ENCODE data around the gene IFI30.
"Not testable (repeated sequence)": the region's sequence is repeated elsewhere in the genome, so short reads cannot be mapped to it uniquely, and the experiment has no call there.

The IFI30 gene

DNA sequence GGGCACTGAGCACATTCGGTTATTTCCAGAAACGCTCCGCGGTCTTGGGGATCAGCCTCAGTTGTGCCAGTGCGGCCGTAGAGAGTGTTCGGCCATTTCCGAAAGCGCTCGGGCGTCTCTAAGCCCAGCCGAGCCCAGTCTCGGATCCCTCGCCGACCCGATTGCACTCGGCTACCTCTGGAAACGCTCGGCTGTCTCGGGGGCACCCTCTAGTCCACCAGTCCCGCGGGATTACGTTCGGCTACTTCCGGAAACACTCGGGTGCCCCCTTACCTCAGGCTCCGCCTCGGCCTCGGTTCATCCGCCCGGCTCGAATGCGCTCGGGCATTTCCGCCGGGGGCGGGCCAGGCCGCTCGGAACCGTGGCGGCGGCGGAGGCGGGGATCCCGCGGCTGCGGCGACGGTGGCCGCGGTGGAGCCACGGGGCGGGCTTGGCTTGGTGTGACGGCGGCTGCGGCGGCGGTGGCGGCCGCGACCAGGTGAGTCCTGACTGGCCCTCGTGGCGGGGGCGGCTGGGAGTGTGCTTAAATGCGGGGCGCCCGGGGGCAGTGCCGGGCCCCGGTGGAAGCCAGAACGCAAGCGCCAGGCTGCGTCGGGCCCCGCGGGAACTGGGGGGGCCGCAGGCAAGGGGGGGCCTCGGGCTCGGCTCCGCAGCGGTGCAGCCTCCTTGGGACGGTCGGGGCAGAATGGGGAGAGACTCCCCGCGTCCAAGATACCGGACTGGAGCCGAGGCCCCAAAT is 20.6 kb upstream of the IFI30 start, which contains the start of gene PIK3R2:
TSS of gene PIK3R2 (plus strand) at position 347 of the 739 bp plus-strand sequence. CDS start 2,717 bp downstream, outside the sequence.
- peak; percentile 100 for DNase-seq (ENCODE audit: low read depth in 2 of 2)

DNA sequence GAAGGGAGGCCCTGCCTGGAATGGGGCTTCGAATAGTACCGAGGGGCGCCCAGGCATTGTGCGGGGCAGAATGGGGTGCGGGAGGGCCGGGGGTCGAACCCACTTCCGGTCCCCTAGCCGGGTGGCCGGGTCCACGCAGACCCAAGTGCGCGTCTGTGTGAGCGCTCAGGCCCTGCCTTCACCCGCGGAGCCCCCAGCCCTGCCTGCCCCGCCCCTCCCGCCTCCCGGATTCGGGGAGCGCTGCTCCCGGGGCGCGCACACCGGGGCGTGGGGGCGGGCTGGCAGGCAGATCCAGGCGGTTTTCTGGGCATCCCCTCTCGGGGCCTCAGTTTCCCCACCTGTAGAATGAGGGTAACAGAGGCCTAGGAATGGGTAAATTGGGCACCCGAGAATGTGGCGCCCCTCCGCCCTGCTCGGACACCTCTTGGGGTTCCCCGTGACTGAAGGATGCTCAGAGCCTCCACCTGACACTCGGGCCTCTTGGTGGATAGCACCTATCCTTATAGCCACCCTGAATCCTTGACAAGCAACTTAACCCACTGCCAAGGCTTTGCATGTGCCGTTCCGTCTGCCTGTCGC is 20.0 kb upstream of the IFI30 start:
- DNase-seq (ENCODE audit: low read depth in 2 of 2), result no peak

DNA sequence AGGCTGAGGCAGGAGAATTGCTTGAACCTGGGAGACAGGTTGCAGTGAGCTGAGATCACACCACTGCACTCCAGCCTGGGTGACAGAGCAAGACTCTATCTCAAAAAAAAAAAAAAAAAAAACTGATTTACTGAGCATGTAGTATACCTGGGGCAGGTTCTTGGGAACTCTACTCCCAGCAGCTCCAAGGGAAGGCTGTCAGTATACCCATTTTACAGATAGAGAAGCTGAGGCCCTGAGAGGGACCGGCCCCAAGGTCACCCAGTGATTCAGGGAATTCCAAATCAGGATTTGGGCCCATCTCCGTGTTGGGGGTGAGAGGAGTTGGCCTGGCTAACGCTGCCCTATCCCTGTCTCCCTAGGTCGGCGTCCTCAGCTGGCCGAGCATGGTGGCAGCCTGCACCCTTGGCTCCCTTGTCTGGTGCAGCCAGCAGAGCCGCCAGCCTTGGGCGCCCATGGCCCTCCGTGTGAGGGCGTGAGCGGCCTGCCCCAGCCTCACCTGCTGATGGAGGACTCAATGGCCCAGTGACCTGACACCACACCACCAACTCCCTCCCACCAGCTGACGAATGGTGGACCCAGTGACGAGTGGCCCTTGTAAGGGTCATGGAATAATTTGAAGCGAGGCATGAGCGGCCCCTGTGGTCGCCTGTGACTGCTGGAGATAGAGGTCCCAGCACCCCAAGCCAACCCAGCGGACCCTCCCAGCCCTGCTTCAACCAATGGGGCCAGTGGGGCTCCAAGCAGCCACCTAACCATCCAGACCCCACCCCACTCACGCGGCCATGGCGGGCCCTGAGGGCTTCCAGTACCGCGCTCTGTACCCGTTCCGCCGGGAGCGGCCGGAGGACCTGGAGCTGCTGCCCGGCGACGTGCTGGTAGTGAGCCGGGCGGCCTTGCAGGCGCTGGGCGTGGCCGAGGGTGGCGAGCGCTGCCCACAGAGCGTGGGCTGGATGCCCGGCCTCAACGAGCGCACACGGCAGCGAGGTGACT is 18.2 kb upstream of the IFI30 start:
- no peak for DNase-seq (ENCODE audit: low read depth in 2 of 2)

DNA sequence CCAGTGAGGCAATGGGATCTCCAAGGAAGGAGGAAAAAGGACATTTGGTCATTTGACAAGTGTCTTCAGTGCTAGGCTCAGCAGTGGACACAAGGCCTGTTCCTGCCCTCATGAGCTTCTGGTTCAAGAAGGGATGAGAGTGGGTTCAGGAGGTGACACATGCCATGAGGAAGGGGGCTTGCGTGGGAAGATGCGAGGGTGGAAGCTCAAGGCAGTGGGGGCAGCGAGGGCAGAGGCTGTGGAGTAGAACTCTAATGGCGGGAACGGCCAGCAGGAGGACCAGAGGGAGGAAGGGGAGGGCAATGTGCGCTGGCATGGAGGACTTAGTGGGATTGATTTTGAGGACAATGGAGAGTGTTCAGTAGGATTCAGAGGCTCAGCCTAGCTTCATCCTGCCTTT is 17.3 kb upstream of the IFI30 start:
- DNase-seq (ENCODE audit: low read depth in 2 of 2), result no peak

DNA sequence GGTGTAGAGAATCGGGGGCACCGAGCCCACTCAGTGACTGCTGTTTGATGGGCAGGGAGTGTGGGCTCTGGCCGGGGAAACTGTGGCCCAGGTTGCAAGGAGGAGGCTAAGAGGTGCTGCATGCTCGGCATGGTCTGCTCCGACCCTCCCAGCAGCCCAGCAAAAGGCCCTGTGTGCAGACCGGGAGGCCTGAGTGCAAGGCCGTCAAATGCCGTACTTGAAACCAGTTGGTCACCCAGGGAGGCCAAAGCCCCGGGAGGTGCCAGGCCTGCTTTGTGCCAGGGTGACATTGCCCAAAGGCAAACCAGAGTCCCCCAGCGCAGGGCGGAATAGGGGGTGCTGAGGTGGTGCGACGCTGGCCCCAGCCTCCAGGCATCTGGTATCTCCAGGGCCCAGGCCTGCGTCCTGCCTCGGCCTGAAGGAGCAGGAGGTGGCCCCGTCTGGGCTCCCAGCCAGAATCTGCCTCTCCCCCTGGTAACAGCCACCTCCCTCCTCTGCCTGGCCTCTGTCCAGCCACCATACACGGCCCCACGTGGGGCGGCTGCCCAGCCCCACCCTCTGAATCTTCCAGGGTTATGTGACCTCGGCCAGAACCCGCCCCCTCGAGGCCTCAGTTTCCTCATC is 16.7 kb upstream of the IFI30 start:
- DNase-seq (ENCODE audit: low read depth in 2 of 2), result no peak

DNA sequence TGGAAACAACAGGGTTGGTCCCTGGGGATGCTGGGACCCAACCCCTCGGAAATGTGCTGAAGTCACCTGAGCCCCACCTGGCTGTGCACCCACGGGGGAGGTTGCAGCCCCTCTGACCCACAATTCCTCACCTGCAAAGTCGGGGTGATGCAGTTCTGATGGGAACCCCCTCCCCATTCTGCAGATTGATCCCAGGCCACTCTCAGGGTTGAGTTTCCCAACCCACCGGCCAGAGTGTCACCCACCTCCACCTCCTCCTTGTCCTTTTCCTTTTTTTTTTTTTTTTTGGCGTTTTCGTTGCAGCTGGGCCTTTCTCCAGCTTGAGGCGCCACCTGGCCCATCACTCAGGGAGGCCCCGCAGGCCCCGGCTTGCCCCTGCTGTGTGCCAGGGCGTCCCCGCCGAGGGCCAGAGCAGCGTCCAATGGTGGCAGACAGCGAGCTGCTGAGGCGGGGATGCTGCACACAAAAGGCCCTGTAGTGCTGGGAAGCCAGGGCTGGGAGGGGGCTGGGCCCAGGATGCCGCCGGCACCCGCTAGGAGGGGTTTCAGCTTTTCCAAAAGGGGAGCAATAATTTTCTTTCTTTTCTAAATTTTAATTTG is 16.0 kb upstream of the IFI30 start:
- DNase-seq (ENCODE audit: low read depth in 2 of 2), result no peak

DNA sequence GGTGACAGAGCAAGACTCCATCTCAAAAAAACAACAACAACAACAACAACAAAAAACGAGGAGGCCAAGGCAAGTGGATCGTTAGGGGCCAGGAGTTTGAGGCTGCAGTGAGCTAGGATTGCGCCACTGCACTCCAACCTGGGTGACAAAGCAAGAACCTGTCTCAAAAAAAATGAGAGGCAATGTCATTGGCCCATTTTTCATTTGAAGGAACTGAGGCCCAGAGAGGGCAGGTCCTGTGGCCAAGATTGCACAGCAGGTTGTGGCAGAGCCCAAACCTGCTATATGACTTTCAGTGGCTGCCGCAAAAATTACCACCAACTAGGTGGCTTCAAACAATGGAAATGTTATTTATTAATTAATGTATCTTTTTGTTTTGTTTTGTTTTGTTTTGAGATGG is 15.1 kb upstream of the IFI30 start:
- no peak for DNase-seq (ENCODE audit: low read depth in 2 of 2)

DNA sequence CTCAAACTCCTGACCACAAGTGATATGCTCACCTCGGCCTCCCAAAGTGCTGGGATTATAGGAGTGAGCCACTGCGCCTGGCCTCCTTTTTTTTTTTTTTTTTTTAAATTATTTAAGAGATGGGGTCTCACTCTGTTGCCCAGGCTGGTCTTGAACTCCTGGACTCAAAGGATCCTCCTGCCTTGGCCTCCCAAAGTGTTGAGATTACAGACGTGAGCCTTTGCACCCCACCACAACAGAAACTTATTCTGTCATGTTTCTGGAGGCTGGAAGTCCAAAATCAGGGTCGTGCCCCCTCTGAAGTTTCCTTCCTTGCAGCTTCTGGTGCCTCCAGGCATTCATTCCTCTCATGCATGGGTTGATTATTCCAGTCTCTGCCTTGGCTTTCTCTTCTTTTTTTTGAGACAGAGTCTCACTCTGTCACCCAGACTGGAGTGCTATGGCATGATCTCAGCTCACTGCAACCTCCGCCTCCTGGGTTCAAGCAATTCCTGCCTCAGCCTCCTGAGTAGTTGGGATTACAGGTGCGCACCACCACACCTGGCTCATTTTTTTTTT is 14.5 kb upstream of the IFI30 start:
- DNase-seq (ENCODE audit: low read depth in 2 of 2), result not testable (repeated sequence)

DNA sequence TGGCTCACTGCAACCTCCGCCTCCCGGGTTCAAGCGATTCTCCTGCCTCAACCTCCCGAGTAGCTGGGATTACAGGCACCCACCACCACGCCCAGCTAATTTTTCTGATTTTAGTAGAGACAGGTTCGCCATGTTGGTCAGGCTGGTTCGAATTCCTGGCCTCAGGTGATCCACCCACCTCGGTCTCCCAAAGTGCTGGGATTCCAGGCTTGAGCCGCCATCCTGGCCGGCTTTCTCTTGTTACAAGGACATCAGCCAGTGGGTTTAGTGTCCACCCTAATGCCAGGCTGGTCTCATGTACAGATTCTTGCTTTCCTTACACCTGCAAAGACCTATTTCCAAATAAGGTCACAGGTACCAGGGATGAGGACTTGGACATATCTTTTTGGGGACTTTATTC is 13.8 kb upstream of the IFI30 start:
- DNase-seq (ENCODE audit: low read depth in 2 of 2), result no peak

DNA sequence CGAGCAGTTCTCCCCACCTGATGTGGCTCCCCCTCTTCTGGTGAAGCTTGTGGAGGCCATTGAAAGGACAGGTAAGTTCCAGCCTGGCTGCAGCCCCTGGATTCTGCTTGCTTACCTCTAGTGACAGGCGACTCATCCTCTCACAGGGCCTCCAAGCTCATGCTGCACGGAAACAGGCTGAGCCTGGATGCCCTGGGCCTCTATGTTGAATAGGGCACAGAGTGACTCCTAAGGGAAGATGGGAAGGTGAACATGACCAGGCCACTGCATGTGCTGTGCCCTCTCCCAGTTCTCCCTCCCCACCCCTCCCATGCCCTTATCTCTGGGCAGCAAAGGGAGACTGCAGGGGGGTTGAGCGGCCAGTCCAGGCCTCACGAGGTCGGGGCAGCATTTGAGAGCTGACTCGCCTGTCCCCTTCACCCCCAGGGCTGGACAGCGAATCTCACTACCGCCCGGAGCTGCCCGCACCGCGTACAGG is 13.1 kb upstream of the IFI30 start:
- no peak for DNase-seq (ENCODE audit: low read depth in 2 of 2)

DNA sequence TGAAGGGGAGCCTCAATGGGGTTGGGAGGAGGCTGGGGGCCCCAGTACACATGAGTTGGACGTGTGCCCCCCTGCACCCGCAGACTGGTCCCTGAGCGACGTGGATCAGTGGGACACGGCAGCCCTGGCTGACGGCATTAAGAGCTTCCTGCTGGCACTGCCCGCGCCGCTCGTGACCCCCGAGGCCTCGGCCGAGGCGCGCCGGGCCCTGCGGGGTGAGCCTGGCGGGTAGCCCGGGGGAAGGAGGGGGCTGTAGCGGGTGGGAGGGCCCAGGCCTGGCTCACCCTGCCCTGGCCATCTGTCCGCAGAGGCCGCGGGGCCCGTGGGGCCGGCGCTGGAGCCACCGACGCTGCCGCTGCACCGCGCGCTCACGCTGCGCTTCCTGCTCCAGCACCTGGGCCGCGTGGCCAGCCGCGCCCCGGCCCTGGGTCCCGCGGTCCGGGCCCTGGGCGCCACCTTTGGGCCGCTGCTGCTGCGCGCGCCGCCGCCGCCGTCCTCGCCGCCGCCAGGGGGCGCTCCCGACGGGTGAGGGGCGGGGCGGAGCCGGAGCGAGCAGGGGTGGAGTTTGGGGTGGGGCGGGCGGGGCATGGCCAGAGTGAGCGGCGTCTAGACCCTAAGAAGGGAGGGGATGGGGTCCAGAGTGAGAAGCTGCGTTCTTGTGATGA is 12.5 kb upstream of the IFI30 start:
- DNase-seq (ENCODE audit: low read depth in 2 of 2), result peak; percentile 53 to 73

DNA sequence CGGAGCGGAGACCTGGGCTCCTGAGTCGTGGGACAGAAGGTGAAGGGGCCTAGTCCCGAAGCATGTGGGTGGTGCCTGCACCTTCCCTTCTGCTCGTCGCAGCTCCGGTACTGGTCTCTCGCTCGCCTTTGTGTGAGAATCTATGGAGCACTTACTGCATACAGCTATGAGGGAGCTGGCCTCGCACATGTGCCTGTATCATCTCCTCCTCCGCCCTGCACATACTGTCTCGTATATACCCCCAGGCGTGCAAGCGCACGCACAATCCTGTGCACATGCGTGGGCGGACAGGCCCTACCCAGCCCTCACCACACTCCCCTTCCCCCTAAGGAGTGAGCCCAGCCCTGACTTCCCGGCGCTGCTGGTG is 12.0 kb upstream of the IFI30 start:
- DNase-seq (ENCODE audit: low read depth in 2 of 2), result no peak

DNA sequence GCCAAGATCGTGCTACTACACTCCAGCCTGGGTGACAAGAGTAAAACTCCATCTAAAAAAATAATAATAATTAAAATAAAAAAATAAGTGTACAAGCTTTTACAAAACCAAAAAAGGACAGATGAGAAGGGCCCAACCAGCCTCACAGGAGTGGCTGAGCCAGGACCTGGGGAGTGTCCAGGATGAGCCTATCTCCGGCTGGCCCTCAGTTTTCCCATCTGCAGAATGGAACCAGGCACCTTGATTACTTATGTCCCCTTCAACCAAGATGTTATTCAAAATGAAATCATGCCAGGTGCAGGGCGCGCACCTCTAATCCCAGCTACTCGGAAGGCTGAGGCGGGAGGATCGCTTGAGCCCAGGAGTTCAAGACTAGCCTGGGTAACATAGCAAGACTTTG is 9.5 kb upstream of the IFI30 start:
- DNase-seq (ENCODE audit: low read depth in 2 of 2), result no peak

DNA sequence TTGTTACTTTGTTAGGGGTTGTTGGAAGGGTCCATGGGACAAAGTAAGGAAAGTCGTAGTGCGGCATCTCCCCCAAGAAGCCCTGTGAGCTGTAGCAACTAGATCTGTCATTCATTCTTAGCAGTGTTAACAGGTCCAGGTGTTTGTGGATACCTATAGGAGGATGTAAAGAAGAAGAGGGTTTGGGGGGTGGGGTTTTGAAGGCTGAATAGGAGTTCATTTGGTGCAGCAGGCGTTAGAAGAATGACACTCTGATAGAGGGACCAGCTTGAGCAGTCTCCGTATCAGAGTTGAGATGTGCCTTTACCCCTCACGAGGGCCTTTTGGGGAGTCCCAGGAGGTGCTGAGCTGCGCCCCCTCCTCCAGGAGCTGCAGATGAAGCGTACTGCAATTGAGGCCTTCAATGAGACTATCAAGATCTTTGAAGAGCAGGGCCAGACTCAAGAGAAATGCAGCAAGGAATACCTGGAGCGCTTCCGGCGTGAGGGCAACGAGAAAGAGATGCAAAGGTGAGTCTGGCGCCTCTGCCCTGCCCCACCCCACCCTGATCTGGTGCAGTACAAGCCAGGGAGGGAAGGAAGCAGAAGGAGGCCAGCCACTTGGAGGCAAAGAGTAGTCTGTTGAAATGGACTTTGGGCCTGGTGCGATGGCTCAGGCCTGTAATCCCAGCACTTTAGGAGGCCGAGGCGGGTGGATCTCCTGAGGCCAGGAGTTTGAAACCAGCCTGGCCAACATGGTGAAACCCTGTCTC is 7.6 kb upstream of the IFI30 start:
- DNase-seq (ENCODE audit: low read depth in 2 of 2), result no peak

DNA sequence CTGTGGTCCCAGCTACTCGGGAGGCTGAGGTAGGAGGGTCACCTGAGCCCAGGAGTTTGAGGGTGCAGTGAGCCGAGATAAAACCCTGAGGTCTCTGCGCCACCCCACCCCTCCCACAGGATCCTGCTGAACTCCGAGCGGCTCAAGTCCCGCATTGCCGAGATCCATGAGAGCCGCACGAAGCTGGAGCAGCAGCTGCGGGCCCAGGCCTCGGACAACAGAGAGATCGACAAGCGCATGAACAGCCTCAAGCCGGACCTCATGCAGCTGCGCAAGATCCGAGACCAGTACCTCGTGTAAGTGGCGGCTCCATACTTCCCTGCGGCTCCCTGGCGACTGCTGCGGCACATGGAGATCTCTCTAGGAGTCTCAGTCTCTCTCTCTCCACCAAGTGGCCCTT is 6.6 kb upstream of the IFI30 start:
- DNase-seq (ENCODE audit: low read depth in 2 of 2), result no peak

DNA sequence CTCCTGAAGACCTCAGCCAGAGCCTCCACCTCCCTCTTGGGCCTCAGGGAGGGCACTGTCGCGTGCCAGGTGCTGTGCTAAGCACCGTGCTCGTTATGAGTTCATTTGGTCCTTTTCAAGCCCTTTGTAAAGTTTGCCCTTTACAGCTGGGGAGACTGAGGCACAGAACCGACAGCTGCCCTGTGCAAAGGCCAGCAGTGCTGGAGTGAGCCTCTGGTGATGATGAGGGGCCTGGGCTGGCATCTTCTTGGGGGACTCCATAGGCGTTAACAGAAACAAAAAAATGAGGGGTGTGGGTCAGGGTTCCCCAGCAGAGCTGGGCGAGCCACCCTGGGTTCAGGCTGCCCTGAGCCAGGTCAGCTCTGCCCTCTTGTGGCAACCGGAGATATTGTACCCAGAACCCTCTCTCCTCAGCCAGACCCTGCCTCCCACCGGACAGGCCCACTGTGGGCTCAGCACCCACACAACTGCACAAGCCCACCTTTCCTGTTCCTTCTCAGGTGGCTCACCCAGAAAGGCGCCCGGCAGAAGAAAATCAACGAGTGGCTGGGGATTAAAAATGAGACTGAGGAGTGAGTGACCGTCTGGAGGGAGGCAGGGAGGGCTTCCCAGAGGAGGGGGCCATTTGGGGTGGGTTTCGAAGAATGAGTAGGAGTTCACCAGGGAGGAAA is 5.5 kb upstream of the IFI30 start:
- peak in 1 of 2 donors; percentile 62 for DNase-seq (ENCODE audit: low read depth in 2 of 2)

DNA sequence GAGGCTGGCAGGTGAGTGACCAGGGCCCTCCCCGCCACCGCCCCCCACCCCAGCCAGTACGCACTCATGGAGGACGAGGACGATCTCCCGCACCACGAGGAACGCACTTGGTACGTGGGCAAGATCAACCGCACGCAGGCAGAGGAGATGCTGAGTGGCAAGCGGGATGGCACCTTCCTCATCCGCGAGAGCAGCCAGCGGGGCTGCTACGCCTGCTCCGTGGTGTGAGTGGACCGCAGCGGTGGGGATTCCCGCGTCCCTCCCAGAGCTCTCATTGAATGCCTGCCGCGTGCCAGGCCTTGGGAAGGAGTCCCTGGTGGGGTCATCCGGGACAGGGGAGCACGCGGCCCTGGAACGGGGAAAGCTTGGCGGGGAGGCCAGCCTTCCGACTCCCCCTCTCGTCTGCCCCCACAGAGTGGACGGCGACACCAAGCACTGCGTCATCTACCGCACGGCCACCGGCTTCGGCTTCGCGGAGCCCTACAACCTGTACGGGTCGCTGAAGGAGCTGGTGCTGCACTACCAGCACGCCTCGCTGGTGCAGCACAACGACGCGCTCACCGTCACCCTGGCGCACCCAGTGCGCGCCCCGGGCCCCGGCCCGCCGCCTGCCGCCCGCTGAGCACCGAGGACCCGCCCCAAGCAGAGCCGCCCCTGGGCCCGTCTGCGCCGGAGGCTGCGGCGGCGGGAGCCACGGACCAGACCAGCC is 4.8 kb upstream of the IFI30 start:
- no peak for DNase-seq (ENCODE audit: low read depth in 2 of 2)

DNA sequence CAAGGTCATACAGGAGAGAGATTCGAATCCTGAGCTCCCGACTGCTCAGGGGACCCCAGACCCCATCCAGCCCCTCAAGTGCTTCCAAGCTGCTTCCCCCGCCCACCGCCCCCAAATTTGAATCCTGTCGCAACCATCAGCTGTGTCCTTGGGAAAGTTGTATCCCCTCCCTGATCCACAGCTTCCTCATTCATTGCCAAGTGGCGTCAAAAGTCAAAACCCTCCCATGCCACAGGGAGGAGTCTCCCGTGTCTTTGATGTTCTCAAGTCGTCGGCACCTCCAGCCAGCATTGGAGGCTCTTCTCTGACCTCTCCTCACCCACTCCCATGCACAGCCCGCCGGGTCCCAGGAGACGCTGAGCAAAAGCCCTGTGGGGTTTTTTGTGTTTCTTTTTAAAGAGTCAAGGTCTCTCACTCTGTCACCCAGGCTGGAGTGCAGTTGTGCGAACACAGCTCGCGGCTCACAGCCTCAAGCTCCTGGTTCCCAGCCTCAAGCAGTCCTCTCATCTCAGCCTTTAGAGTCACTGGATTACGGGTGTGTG is 2.8 kb upstream of the IFI30 start:
- DNase-seq (ENCODE audit: low read depth in 2 of 2), result no peak

Data from stimulated activated CD4-positive, alpha-beta T cell treated with anti-CD3 and anti-CD28 coated beads, Interleukin-15, amount 100 ng/mL, for 48 hours (primary cell).